GM19467 (cell line): ENCODE measurements around the gene POLR2J3.
"Not testable (repeated sequence)": the region's sequence is repeated elsewhere in the genome, so short reads cannot be mapped to it uniquely, and the experiment has no call there.

Source experiments
- ATAC-seq: cut with Tn5 transposase; IDR thresholded peaks from one replicate; pipeline ENCODE4 v1.9.1; 2021; ENCODE audit warnings: mild to moderate bottlenecking, moderate library complexity; ENCODE audit not compliant: unreplicated experiment

Gene POLR2J3

DNA sequence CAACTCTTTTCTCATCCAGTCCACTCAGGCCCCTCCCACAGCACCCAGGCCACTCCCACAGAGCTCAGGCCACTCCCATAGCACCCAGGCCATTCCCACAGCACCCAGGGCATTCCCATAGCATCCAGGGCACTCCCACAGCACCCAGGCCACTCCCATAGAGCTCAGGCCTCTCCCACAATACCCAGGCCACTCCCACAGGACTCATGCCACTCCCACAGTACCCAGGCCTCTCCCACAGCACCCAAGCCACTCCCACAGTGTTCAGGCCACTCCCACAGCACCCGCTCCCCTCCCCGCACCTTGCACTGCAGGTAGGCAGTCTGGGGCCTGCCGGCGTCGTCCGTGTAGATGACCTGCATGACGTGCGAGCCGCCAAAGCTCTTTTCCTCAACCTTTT, 17.5 kb upstream of the POLR2J3 start:
- peak; percentile 41 for ATAC-seq

DNA sequence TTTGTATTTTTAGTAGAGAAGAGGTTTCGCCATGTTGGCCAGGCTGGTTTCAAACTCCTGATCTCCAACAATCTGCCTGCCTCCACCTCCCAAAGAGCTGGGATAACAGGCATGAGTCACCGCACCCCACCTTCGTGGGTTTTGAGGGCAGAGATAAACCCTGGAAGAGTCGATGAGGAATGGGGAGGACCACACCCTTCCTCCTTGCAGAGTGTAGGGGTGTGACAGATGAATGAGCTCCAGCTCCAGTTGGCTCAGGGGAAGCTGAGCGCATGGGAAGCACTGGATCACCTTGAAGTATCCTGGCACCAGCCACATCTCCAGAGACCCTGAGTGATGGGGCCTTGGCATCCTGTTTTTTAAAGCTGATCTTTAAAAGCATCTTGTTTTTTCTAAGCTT, 11.1 kb upstream of the POLR2J3 start:
- not testable (repeated sequence) for ATAC-seq

DNA sequence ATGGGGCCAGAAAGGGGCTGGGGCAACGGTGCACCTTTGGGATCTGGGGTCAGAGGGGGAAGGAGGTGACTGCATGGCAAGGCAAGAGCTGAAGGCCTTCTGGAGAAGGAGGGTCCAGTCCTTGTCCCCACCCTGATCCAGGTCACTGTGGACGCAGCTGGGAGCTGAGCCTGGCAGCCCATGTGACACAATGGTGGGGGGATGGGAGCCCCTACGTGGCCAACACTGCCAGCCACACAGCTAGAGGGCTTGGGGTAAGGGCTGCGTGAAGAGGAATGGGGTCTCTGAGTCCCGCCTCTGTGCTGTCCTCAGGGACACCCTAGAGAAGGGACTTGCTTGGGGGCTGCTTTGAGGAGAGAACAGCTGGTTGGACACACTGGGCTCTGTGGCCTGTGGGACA, 9.3 kb upstream of the POLR2J3 start:
- not testable (repeated sequence) for ATAC-seq

DNA sequence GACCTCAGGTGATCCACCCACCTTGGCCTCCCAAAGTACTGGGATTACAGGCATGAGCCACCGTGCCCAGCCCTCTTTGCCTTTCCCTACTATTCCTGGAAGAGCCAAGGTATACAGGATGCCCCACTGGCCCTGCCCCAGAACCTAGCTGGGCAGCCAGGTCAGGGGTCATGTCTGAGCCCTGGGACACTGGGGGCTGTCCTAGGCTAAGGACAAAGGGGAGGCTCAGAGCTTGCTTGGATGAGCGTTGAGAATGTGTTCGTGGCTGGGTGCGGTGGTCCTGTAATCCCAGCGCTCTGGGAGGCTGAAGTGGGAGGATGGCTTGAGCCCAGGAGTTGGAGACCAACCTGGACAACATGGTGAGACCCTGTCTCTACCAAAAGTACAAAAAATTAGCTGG, 6.1 kb upstream of the POLR2J3 start:
- not testable (repeated sequence) for ATAC-seq

DNA sequence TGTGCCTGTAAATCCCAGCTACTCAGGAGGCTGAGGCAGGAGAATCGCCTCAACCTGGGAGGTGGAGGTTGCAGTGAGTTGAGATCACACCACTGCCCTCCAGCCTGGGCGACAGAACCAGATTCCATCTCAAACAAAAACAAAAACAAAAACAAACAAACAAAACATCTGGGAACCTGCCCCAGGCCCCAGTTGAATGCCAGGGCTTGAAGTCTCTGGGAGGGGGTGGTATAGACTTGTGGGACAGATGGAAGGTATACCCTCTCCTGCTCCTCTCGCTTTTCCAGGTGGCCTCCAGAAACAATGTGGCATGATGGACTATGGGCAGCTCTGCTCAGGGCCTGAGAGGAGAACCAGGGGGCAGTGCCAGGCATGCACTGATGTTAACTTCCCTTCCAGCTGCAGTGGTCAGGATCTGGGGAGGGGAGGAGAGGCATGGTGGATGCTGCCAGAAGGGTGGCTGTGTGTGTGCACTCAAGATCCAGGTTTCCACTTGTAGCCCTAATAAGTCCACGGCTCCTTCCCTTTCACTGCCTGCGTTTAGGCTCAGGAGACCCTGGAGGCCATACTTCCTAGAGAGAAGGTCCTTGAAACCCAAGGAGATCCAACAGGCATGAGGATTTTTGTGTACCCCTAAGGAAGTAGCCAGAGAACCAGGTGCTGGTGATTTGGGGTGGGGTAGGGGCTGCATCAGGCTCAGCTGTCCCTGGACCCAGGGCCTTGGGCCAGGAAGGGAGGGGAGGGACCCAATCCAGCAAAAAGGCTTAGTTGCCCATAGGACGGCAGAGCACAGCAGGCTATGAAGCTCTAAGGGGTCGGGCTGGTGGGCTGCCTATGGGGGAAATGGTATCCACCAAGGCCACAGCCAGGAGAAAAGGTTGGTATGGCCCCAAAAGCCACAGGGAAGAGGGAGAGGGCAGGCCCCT, 5.2 kb upstream of the POLR2J3 start:
- not testable (repeated sequence) for ATAC-seq

DNA sequence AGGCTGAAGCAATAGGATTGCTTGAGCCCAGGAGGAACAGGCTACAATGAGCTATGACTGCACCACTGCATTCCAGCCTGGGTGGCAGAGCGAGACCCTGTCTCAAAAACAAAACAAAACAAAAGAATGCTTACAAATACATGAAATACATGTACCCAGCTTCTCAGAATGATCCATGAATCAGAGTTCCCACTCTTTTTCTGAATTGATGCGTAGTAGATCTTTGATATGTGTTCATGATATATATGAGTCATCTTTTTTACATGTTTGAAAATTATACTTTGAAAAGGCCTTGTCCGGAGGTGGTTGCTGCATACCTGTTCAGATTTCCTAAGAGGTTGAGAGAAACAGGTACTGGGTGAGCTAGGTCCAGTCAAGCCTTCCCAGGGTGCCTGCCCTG, 4.0 kb upstream of the POLR2J3 start:
- ATAC-seq: not testable (repeated sequence)

DNA sequence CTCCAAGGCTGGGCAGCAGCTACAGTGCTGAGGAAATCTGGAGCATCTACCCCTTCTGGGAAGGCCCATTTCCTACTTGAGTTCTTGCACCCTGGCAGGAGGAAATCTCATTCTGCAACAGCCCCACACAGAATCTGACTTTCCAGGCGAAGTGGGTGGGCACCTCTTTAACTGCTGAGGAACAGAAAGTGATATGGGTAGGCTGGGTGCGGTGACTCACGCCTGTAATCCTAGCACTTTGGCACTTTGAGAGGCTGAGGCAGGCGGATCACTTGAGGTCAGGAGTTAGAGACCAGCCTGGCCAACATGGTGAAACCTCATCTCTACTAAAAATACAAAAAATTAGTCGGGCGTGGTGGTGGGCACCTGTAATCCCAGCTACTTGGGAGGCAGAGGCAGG, 2.2 kb upstream of the POLR2J3 start:
- ATAC-seq: not testable (repeated sequence)

DNA sequence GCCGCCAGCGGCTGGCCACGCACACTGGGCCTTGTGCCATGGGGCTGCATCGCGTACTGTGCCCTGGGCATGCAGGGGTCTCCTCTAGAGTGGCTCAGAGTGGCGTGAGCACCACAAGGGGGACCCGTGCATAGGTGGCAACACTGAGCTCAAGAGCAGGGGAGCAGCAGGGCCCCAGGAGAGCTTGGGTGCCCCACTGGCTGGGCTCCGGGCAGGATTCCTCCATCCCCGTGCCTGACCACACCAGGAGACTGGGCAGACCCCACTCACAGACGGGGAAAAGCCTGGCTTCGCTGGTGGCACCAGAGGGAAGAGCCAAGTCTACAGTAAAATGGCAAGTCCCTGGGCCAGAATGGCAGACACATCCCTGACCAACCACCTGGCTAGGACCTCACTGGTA, 3.8 kb downstream of the POLR2J3 start:
- not testable (repeated sequence) for ATAC-seq

DNA sequence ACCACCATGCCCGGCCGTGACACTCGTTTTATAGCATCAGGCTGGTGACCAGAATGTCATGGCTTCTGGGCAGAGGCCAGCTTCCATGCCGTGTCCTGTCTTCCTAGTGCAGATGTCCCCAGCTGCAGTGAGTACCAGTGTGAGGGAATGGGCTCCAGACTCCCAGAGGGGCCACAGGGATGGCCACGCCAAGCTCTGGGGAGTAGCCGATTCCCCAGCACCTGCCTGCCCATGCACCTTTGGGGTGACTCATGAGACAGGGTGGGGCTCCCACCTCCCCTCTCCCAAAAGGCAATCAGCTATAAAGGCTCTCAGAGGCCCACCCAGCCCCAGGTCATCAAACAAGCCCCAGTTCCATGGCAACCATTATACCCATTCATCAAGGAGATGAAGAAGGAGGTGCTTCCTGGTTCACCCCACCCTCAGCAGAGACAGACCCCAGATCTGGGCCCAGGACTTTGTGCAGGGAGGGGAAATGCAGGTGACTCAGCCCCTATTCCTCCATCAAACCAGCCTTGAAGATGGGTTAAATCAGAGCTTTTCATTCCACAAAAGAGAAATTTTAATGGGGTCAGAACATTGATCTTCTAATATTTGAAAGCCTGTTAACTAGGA, 21.5 kb downstream of the POLR2J3 start, which contains the start of gene SPDYE2:
Gene SPDYE2 (plus strand): TSS at position 419 of the 615 bp plus-strand sequence. CDS start 2,030 bp downstream, outside the sequence.
- ATAC-seq: not testable (repeated sequence)

DNA sequence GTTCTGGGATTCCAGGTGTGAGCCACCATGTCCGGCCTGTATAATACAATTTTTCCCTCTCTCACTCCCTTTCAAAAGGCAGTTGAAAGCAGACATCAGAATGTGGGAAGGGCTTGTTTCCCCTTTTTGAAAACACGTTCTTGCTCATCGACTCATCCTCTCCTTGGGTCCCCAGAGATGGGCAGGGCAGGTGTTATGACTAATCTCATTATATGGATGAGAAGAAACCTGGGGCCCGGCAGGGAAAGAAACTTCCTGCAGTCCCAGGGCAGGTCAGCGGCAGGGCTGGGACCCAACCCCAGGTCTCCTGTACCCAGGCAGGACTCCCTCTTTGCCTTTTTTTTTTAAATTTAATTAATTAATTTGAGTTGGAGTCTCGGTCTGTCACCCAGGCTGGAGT, 26.0 kb downstream of the POLR2J3 start:
- peak; percentile 53 for ATAC-seq

DNA sequence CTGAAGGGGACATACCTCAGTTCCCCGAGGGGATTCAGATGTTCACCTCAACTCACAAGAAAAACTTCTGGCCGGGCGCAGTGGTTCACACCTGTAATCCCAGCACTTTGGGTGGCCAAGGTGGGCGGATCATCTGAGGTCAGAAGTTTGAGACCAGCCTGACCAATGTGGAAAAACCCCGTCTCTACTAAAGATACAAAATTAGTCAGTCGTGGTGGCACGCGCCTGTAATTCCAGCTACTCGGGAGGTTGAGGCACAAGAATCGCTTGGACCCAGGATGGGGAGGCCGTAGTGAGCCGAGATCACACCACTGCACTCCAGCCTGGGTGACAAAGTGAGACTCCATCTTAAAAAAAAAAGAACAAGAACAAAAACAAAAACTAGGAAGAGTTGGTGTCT, 27.1 kb downstream of the POLR2J3 start:
- not testable (repeated sequence) for ATAC-seq

DNA sequence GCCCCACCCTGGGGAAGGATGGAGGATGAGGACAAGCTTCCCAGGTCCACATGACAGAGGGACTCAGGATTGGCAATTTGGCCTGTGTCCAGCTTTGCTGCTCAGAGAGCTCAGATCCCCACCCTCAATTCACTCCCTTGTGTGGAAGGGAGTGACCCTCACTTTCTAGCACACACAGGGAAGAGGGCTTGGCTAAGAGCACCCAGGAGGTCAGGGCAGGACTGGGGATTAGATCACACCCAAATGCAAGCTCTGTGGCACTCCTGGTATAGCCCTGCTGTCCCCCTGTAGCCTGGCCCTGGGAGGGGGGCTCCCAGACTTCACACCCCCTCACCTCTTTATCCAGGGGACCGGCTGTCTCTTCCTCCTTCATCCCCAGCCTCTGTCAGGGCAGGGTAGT, 28.0 kb downstream of the POLR2J3 start:
- not testable (repeated sequence) for ATAC-seq

DNA sequence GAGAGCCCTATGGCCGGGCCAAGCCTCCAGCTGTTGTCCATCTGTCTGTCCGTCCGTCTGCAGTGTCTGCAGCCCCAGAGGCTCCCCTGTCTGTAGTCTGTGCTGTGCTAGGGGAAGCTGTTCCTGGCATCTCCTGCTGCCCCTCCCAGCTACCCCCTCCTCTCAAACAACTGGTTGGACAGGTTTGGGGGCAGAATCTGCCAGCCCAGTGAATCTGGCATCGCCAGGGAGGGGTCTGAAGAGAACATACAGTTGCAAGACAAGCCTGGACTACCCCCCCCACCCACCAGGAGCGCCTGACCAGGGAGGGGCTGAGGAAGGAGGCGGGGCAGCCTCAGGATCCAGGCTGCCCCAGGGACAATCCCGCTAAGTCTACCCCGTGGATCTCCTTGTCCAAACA, 28.8 kb downstream of the POLR2J3 start, which contains the start of gene UPK3BL2:
Gene UPK3BL2 (minus strand): TSS at position 101 of the 400 bp plus-strand sequence. CDS start 60 bp downstream, at position 41.
- not testable (repeated sequence) for ATAC-seq

DNA sequence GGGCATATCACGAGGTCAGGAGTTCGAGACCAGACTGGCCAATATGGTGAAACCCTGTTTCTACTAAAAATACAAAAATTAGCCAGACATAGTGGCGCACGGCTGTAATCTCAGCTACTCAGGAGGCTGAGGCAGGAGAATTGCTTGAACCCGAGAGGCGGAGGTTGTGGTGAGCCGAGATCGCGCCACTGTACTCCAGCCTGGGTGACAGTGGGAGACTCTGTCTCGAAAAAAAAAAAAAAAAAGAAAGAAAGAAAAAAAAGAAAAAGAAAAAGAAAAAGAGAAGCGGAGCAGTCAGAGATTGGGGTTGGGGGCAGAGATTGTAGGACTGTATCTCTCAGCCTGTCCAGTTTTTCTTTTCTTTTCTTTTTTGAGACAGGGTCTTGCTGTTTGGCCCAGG, 29.6 kb downstream of the POLR2J3 start:
- ATAC-seq: not testable (repeated sequence)

DNA sequence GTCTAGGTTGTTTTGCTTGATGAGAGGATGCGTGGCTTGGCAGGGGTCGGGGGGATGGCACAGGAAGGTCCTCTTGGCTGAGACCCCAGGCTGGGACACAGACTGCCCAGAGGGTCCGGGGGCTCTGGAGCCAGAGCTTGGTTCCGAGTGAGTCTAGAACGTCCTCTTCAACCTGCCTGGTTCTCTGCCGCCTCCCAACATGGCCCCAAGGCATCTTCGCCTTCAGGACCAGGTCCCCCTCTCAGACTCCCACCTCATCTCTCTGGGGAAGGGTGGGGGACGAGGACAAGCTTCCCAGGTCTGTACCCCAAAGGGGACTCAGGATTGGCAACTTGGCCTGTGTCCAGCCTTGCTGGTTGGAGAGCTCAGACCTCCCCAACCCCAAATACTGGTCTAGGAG, 30.3 kb downstream of the POLR2J3 start:
- not testable (repeated sequence) for ATAC-seq

DNA sequence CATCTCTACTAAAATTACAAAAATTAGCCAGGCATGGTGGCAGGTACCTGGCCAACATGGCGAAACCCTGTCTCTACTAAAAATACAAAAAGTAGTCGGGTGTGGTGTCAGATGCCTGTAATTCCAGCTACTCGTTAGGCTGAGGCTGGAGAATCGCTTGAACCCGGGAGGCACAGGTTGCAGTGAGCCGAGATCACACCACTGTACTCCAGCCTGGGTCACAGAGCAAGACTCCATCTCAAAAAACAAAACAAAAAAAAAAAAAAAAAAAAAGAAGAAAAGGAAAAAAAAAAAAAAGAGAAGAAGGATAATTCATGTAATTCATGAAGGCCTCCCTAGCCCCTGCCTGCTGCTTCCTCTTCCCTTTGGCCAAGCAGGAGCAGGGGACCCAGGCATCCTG, 31.8 kb downstream of the POLR2J3 start:
- ATAC-seq: not testable (repeated sequence)

DNA sequence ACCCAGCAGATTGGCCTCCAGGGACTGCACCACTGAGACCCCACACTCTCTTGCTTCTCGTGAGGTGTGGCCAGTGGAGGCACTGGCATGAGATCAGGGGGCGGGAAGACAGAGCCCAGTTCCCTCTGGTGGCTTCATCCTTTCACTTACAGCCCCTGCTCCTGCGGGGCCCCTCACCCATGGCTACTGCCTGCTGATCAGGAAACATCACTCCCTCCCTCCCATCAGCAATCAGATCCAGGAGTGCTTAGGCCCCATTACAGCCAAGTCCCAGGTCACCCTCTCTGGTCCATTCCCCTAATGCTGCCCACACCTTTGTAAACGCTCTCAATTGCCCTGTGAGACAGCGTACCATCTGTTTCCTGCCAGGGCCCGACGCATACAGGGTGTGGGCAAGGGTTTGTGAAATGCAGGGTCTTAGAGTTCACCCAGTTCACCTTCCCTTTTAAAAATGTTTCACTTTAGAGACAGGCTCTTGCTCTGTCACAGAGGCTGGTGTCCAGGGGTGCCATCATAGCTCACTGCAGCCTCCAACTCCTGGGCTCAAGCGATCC, 37.2 kb downstream of the POLR2J3 start:
- ATAC-seq: not testable (repeated sequence)

DNA sequence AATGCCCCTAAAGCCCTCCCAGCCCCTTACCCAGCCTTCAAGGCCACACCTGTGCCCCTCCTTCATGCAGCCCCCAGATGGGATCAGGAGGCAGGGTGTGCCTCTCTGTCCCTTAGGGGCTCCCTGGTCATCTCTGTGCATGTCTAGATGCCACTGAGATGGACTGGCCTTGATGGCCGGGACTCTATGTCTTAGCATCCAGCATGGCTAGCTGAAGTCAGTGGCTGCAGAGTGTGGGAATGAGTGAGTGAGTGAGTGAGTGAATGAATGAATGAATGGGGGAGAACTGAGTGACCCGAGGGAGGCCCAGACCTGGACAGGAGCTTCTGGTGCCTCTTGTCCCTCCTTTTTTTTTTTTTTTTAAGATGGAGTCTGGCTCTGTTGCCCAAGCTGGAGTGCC, 40.3 kb downstream of the POLR2J3 start:
- not testable (repeated sequence) for ATAC-seq

DNA sequence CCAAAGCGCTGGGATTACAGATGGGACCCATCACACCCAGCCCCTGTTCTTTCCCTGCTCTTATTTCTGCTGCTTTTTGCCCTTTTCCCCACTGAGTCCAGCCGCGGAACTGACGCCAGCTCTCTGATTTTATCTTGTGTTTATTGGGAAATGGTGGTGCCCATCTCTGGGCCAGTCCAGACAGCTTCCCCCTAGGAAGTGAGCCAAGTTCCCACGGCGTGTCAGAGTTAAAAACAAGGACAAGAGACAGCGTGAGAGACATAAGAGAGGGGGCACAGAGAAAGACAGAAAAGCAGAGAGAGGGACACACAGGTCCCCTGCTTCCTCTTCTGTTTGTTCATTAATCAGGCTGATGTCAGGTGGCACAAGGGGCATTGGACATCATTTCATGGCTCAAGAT, 40.8 kb downstream of the POLR2J3 start:
- not testable (repeated sequence) for ATAC-seq

DNA sequence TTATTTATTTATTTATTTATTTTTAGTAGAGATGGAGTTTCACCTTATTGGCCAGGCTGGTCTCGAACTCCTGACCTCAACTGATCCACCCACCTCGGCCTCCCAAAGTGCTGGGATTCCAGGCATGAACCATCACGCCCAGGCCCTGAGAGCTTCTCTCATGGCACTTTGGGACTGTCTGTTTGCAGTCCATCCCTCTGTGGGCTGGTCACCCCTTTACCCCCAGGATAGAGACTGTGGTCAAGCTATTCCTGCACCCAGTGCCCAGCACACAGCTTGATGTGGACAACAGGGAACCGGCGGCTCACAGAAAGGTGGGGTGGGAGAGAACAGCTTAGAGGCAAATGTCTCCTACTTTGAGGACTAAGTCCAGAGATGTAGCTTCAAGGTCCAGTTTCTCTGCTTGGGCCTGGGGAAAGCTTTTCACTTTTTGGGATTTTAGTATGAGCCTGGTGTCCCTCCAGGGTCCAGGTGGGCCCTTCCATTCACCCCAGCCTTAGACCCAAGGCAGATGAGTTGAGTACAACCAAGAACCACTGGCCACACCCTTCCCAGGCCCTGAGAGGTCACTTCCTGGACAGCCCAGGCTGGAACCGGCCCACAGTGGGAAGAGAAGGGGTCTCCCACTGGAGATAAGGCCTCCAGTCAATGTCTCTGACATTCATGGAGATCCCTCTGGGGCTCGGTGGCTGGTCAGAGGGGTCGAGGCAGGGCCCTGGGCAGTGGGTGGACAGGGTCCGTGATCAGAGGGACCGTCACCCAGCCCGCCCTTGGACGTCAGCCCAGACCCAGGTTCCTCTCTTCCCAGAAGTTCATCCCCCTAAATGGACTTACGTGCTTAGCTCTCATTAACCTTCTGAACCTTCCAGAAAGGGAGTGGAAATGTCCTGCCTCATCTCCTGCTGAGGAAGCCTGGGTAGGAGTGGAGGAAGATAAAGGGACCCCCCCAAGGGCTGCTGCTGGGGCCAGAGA, 44.3 kb downstream of the POLR2J3 start:
- ATAC-seq: not testable (repeated sequence)
